Hepatocyte (in vitro differentiated cells): ENCODE data around the gene TRAPPC12.

Experiments
- EZH2 ChIP-seq: fragments of 200-600 bp; sonication (generic); IDR thresholded peaks from 2 replicates; pipeline ENCODE4 v1.6.1; 2016; ENCODE audit warnings: antibody characterized with exemption, mild to moderate bottlenecking, borderline replicate concordance
- EZH2phosphoT487 ChIP-seq: fragments of 200-600 bp; sonication (generic); IDR thresholded peaks from one replicate; pipeline ENCODE4 v1.6.1; 2018; ENCODE audit warnings: antibody characterized with exemption, mild to moderate bottlenecking, low read depth, moderate library complexity; ENCODE audit not compliant: unreplicated experiment, severe bottlenecking
- TF ChIP-seq, protein P1 (sequence below): fragments of 200-600 bp; sonication (generic); IDR thresholded peaks from 2 replicates; pipeline ENCODE4 v1.5.1; 2016; ENCODE audit warnings: antibody characterized with exemption, mild to moderate bottlenecking; ENCODE audit not compliant: poor library complexity

DNA sequence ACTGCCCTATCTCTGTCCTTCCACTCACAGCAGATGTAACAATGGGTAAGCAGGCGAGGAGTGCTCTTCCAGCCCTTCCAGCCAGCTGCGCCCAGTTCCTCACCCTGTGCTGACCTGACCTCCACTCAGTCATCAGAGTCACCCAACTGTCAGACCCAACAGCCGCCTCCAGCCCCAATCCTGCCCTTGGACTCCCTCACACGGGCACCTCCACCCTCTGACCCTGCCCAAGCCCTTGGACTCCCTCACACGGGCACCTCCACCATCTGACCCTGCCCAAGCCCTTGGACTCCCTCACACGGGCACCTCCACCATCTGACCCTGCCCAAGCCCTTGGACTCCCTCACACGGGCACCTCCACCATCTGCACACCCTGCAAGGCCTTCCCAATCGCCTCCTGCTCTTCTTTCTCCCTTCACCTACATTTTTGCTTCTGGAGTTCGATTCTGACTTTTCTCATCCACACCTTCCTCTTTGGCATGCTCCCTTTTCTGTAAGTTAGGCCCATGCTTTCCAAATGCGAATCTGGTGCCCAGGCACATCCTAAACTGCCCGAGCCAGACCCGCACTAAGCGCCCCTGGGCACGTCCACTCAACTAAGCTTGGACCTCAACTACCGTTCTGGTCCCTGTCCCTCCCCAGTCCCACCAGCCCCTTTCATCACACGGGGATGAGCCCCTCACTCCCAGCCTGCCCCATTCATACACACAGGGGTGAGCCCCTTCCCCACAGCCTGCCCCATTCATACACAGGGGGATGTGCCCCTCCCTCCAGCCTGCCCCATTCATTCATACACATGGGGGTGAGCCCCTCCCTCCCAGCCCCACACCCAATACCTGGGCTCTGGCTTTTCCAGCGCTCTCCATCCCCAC lies 17.7 kb upstream of the TRAPPC12 start:
- TF ChIP-seq EZH2 (no peak), EZH2phosphoT487 (no peak)
- TF ChIP-seq, protein P1, sequence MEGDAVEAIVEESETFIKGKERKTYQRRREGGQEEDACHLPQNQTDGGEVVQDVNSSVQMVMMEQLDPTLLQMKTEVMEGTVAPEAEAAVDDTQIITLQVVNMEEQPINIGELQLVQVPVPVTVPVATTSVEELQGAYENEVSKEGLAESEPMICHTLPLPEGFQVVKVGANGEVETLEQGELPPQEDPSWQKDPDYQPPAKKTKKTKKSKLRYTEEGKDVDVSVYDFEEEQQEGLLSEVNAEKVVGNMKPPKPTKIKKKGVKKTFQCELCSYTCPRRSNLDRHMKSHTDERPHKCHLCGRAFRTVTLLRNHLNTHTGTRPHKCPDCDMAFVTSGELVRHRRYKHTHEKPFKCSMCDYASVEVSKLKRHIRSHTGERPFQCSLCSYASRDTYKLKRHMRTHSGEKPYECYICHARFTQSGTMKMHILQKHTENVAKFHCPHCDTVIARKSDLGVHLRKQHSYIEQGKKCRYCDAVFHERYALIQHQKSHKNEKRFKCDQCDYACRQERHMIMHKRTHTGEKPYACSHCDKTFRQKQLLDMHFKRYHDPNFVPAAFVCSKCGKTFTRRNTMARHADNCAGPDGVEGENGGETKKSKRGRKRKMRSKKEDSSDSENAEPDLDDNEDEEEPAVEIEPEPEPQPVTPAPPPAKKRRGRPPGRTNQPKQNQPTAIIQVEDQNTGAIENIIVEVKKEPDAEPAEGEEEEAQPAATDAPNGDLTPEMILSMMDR = no peak
